ENCODE measurements around the gene OSBPL9. TPM values are rescaled to one million over a fixed set of nuclear protein-coding genes. Genes with fewer than 3 reads are reported as not detected.

OSBPL9 gene
- total and polyA plus RNA-seq, 9 of the 15 experiments (the other 6 are each of a cell fraction or from before 2014, with no cell fraction given), result 43.9 to 217 (median 170) TPM

DNA sequence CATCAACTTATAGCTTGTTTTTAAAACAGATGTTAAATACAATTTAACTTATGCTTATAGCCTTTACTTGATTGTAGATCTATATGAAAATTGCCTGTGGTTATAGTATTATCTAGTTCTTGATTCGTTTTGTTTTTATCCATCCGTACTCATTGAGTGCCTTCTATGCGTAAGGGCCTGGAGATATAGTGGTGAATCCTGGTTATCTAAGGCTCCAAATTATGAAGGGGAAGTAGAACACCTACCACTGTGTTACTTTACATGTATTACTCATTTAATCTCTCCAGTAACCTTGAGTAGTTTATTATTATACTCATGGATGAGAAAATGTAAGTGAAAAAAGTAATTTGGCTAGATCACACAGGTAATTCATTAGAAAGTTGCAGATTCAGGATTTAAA is 121.8 kb downstream of the OSBPL9 start (continued):
- TF ChIP-seq, protein P1, sequence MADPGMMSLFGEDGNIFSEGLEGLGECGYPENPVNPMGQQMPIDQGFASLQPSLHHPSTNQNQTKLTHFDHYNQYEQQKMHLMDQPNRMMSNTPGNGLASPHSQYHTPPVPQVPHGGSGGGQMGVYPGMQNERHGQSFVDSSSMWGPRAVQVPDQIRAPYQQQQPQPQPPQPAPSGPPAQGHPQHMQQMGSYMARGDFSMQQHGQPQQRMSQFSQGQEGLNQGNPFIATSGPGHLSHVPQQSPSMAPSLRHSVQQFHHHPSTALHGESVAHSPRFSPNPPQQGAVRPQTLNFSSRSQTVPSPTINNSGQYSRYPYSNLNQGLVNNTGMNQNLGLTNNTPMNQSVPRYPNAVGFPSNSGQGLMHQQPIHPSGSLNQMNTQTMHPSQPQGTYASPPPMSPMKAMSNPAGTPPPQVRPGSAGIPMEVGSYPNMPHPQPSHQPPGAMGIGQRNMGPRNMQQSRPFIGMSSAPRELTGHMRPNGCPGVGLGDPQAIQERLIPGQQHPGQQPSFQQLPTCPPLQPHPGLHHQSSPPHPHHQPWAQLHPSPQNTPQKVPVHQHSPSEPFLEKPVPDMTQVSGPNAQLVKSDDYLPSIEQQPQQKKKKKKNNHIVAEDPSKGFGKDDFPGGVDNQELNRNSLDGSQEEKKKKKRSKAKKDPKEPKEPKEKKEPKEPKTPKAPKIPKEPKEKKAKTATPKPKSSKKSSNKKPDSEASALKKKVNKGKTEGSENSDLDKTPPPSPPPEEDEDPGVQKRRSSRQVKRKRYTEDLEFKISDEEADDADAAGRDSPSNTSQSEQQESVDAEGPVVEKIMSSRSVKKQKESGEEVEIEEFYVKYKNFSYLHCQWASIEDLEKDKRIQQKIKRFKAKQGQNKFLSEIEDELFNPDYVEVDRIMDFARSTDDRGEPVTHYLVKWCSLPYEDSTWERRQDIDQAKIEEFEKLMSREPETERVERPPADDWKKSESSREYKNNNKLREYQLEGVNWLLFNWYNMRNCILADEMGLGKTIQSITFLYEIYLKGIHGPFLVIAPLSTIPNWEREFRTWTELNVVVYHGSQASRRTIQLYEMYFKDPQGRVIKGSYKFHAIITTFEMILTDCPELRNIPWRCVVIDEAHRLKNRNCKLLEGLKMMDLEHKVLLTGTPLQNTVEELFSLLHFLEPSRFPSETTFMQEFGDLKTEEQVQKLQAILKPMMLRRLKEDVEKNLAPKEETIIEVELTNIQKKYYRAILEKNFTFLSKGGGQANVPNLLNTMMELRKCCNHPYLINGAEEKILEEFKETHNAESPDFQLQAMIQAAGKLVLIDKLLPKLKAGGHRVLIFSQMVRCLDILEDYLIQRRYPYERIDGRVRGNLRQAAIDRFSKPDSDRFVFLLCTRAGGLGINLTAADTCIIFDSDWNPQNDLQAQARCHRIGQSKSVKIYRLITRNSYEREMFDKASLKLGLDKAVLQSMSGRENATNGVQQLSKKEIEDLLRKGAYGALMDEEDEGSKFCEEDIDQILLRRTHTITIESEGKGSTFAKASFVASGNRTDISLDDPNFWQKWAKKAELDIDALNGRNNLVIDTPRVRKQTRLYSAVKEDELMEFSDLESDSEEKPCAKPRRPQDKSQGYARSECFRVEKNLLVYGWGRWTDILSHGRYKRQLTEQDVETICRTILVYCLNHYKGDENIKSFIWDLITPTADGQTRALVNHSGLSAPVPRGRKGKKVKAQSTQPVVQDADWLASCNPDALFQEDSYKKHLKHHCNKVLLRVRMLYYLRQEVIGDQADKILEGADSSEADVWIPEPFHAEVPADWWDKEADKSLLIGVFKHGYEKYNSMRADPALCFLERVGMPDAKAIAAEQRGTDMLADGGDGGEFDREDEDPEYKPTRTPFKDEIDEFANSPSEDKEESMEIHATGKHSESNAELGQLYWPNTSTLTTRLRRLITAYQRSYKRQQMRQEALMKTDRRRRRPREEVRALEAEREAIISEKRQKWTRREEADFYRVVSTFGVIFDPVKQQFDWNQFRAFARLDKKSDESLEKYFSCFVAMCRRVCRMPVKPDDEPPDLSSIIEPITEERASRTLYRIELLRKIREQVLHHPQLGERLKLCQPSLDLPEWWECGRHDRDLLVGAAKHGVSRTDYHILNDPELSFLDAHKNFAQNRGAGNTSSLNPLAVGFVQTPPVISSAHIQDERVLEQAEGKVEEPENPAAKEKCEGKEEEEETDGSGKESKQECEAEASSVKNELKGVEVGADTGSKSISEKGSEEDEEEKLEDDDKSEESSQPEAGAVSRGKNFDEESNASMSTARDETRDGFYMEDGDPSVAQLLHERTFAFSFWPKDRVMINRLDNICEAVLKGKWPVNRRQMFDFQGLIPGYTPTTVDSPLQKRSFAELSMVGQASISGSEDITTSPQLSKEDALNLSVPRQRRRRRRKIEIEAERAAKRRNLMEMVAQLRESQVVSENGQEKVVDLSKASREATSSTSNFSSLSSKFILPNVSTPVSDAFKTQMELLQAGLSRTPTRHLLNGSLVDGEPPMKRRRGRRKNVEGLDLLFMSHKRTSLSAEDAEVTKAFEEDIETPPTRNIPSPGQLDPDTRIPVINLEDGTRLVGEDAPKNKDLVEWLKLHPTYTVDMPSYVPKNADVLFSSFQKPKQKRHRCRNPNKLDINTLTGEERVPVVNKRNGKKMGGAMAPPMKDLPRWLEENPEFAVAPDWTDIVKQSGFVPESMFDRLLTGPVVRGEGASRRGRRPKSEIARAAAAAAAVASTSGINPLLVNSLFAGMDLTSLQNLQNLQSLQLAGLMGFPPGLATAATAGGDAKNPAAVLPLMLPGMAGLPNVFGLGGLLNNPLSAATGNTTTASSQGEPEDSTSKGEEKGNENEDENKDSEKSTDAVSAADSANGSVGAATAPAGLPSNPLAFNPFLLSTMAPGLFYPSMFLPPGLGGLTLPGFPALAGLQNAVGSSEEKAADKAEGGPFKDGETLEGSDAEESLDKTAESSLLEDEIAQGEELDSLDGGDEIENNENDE (IDR thresholded peaks at IDR 0.05; ENCODE audit: low read depth, low read length), result no peak
- TF ChIP-seq CBFA2T3 (IDR thresholded peaks at IDR 0.05) (peak; percentile 73), SMARCA4 (IDR thresholded peaks at IDR 0.05) (0 out of 2 replicates have a peak, but pooled peaks have one; percentile 16), NCOA4 (IDR thresholded peaks at IDR 0.05; ENCODE audit: partially characterized antibody) (no peak), HDAC6 (IDR thresholded peaks at IDR 0.05; ENCODE audit: low read depth, low read length) (no peak), RAD21 (CRISPR knock-in tag; conservative IDR thresholded peaks at IDR 0.05 in 1 of 2, IDR thresholded peaks at IDR 0.05 in 1 of 2) (no peak), JUND (IDR thresholded peaks at IDR 0.05; ENCODE audit: borderline replicate concordance, low read depth, low read length) (no peak), JUND (tag; IDR thresholded peaks at IDR 0.05; ENCODE audit: borderline replicate concordance, low read depth, low read length) (no peak), NCOR1 (IDR thresholded peaks at IDR 0.05) (0 out of 2 replicates have a peak, but pooled peaks have one; percentile 32), NCOA2 (IDR thresholded peaks at IDR 0.05; ENCODE audit: partially characterized antibody in 2 of 2) (no peak), TCF3 (CRISPR knock-in tag; IDR thresholded peaks at IDR 0.05) (peak; percentile 48), RHOXF2B (CRISPR knock-in tag; conservative IDR thresholded peaks at IDR 0.05) (no peak), MYC (IDR thresholded peaks at IDR 0.05; ENCODE audit: low read depth, low read length) (no peak), MYC (CRISPR knock-in tag; IDR thresholded peaks at IDR 0.05; ENCODE audit: borderline replicate concordance, low read depth) (no peak), SMC3 (conservative IDR thresholded peaks at IDR 0.05; ENCODE audit: insufficient read depth, low read depth, low read length) (no peak), GATAD2A (IDR thresholded peaks at IDR 0.05) (no peak), ZNF707 (CRISPR knock-in tag; conservative IDR thresholded peaks at IDR 0.05) (no peak)
- TF ChIP-seq, protein P2, sequence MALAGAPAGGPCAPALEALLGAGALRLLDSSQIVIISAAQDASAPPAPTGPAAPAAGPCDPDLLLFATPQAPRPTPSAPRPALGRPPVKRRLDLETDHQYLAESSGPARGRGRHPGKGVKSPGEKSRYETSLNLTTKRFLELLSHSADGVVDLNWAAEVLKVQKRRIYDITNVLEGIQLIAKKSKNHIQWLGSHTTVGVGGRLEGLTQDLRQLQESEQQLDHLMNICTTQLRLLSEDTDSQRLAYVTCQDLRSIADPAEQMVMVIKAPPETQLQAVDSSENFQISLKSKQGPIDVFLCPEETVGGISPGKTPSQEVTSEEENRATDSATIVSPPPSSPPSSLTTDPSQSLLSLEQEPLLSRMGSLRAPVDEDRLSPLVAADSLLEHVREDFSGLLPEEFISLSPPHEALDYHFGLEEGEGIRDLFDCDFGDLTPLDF (CRISPR knock-in tag; IDR thresholded peaks at IDR 0.05), result no peak
